ENCODE data around the gene NPR2. TPM values are rescaled to one million over a fixed set of nuclear protein-coding genes. Genes with fewer than 3 reads are reported as not detected.

Gene NPR2
- total and polyA plus RNA-seq, 3 experiments from 2014 or later = 0.26 to 8.6 (median 5.2) TPM

DNA sequence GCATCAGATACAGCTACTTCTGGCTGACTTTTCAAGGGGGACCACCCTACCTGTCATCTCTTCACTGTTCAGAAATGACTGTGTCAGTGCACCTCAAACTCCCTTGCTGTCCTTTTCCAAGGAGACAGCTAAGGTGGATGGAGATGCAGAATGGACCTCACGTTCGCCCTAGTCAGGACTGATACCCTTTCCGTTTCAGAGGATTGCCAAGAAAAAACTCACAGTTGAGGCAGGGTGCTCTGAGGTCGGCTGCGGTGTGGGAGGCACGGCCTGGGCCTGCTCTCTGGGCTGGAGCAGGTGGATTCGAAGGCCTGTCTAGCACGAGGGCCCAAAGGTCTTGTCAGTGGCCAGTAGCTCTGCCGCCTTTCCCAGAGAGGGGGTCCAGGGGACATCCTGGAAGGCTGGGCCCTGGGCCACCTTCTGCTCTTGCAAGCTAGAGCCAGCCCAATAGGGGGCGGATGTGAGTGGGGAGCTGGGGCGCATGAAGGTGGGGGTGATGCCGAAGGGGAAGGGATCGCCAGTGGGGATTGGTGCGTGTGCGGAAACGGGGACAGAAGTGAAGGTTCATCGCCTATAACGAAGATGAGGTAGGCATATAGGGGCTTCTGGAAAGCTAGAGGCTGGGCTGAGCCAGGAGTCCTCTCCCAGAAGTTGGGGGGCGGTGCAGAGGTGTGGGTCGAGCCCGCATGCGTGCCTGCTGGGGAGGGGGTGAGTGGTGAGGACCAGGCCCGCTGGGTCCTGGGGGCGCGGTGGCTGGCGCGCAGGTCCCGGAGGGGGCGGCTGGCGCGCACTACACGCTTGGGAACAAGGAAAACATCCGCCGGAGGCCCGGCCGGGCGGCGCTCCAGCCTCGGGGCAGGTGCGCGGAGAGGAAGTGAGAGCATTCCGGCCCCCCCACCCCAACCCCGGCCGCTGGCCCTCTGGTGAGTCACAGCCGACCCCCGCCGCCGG is 34.8 kb upstream of the NPR2 start:
- H3K36me3 ChIP-seq (ENCODE audit: insufficient read depth, low read length) = peaks cover 25% of the 10 kb centered on the region
- H3K9me3 ChIP-seq (ENCODE audit: low read length) = no peaks in the 10 kb centered on the region
- no peaks in the 10 kb centered on the region for H3K27me3 ChIP-seq (ENCODE audit: insufficient read depth, low read length, poor library complexity, severe bottlenecking)
- Mint-ChIP-seq H3K9me3 (no peaks in the 10 kb centered on the region), H3K4me1 (peaks cover 43 to 63% (median 51%) of the 10 kb centered on the region in 3 donors), H3K4me3 (peak overlapping the region; percentile 92 to 100 (median 96)), H3K36me3 (peaks cover 5 to 39% (median 11%) of the 10 kb centered on the region in 3 donors), H3K27me3 (no peaks in the 10 kb centered on the region), H3K27ac (peak overlapping the region; percentile 92 to 99 (median 96))
- peaks cover 25% of the 10 kb centered on the region for H3K4me1 ChIP-seq (ENCODE audit: insufficient read depth, low read length)
- H3K4me3 ChIP-seq (ENCODE audit: low read length) = peak overlapping the region; percentile 92
- POLR2A ChIA-PET = interaction anchor here (1.0 to 1.3 kb wide), 3 partner anchors 9 to 58 kb away, joined by 3 to 4 read pairs (median 4); partner anchors contain the start of genes CREB3, HINT2 and TLN1
- DNase-seq = peak; percentile 65 to 86 (median 67)
- H3K27ac ChIP-seq (ENCODE audit: low read depth, low read length) = peak overlapping the region; percentile 76
- CTCF ChIA-PET = interaction anchor here (0.7 to 4.6 kb wide), 34 partner anchors 10 to 157 kb away, joined by 3 to 28 read pairs (median 4); partner anchors contain the start of genes CCDC107, CREB3, RMRP and SPAG8

GRCh38 chr9:35757226-35757891 is 34.0 kb upstream of the NPR2 start:
- H3K27ac Mint-ChIP-seq = peak overlapping the region; percentile 90 to 99 (median 95)
- POLR2A ChIA-PET = interaction anchor here (1.0 to 1.3 kb wide), 3 partner anchors 9 to 57 kb away, joined by 3 to 4 read pairs (median 4); partner anchors contain the start of genes CREB3, HINT2 and TLN1

DNA sequence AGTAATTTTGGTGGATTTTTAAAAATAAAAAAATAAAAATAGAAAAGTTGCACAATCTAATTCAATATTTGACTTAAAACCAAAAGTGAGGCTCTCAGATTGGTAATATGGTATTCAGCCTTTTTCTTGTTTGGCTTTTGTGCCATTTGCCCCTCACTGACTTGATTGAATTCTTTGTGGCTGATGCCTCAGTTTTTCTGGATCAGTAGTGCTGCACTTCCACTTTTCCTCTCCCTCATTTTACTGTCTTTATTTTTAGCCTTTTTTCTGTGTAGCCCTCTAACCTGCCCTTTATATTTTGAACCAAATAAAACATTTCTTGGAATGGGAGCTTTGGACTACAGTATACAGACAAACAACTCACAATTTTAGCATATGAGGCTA is 33.5 kb upstream of the NPR2 start:
- peak overlapping the region; percentile 23 to 97 (median 69) for H3K27ac Mint-ChIP-seq
- H3K9me3 Mint-ChIP-seq = no peaks in the 10 kb centered on the region
- H3K27me3 ChIP-seq (ENCODE audit: insufficient read depth, low read length, poor library complexity, severe bottlenecking) = no peaks in the 10 kb centered on the region
- ChIA-PET CTCF (interaction anchor here (2.3 to 4.6 kb wide), 2 partner anchors 17 to 61 kb away, joined by 9 to 22 read pairs; no protein-coding TSS in a partner anchor), POLR2A (interaction anchor here (0.7 kb wide), 1 partner anchor 25 kb away, joined by 3 read pairs; the partner anchor contains the start of gene CREB3)
- H3K36me3 ChIP-seq (ENCODE audit: insufficient read depth, low read length) = peaks cover 11% of the 10 kb centered on the region
- H3K36me3 Mint-ChIP-seq = peaks cover 4 to 26% (median 5%) of the 10 kb centered on the region in 3 donors
- peak overlapping the region; percentile 92 to 100 (median 96) for H3K4me3 Mint-ChIP-seq
- H3K4me1 ChIP-seq (ENCODE audit: insufficient read depth, low read length) = peaks cover 25% of the 10 kb centered on the region
- no peak for DNase-seq
- peak overlapping the region; percentile 92 for H3K4me3 ChIP-seq (ENCODE audit: low read length)
- H3K27me3 Mint-ChIP-seq = no peaks in the 10 kb centered on the region
- H3K4me1 Mint-ChIP-seq = peaks cover 45 to 63% (median 51%) of the 10 kb centered on the region in 3 donors
- no peaks in the 10 kb centered on the region for H3K9me3 ChIP-seq (ENCODE audit: low read length)
- H3K27ac ChIP-seq (ENCODE audit: low read depth, low read length) = peak overlapping the region; percentile 76

More at GRCh38 chr9:35757226-35757891, 34.0 kb upstream of the NPR2 start:
- Mint-ChIP-seq H3K4me3 (peak overlapping the region; percentile 92 to 100 (median 96)), H3K27me3 (no peaks in the 10 kb centered on the region), H3K4me1 (peaks cover 45 to 65% (median 51%) of the 10 kb centered on the region in 3 donors), H3K36me3 (peaks cover 5 to 31% (median 8%) of the 10 kb centered on the region in 3 donors), H3K9me3 (no peaks in the 10 kb centered on the region)
- Histone ChIP-seq H3K9me3 (ENCODE audit: low read length) (no peaks in the 10 kb centered on the region), H3K27ac (ENCODE audit: low read depth, low read length) (peak overlapping the region; percentile 76), H3K4me3 (ENCODE audit: low read length) (peak overlapping the region; percentile 92), H3K36me3 (ENCODE audit: insufficient read depth, low read length) (peaks cover 17% of the 10 kb centered on the region), H3K4me1 (ENCODE audit: insufficient read depth, low read length) (peaks cover 25% of the 10 kb centered on the region), H3K27me3 (ENCODE audit: insufficient read depth, low read length, poor library complexity, severe bottlenecking) (no peaks in the 10 kb centered on the region)
- no peak for DNase-seq
- CTCF ChIA-PET = interaction anchor here (0.7 to 4.6 kb wide), 25 partner anchors 11 to 158 kb away, joined by 3 to 28 read pairs (median 4); partner anchors contain the start of genes CCDC107, CREB3, RMRP and TLN1

GRCh38 chr9:35758475-35759050 is 32.8 kb upstream of the NPR2 start:
- peaks cover 0 to 22% (median 1%) of the 10 kb centered on the region in 3 donors for H3K36me3 Mint-ChIP-seq
- H3K36me3 ChIP-seq (ENCODE audit: insufficient read depth, low read length) = peaks cover 5% of the 10 kb centered on the region
- H3K27me3 Mint-ChIP-seq = no peaks in the 10 kb centered on the region
- H3K9me3 Mint-ChIP-seq = no peaks in the 10 kb centered on the region
- no peak overlapping the region for H3K4me3 ChIP-seq (ENCODE audit: low read length)
- peak overlapping the region in 6 of 8 donors; percentile 23 to 80 (median 69) for H3K27ac Mint-ChIP-seq
- H3K4me1 Mint-ChIP-seq = peaks cover 48 to 66% (median 51%) of the 10 kb centered on the region in 3 donors
- H3K9me3 ChIP-seq (ENCODE audit: low read length) = no peaks in the 10 kb centered on the region
- H3K27ac ChIP-seq (ENCODE audit: low read depth, low read length) = no peak overlapping the region
- peaks cover 25% of the 10 kb centered on the region for H3K4me1 ChIP-seq (ENCODE audit: insufficient read depth, low read length)
- no peak for DNase-seq
- no peaks in the 10 kb centered on the region for H3K27me3 ChIP-seq (ENCODE audit: insufficient read depth, low read length, poor library complexity, severe bottlenecking)
- peak overlapping the region; percentile 24 to 100 (median 96) for H3K4me3 Mint-ChIP-seq
- POLR2A ChIA-PET = interaction anchor here (0.7 kb wide), 1 partner anchor 26 kb away, joined by 3 read pairs; the partner anchor contains the start of gene CREB3
- CTCF ChIA-PET = interaction anchor here (4.6 kb wide), 1 partner anchor 61 kb away, joined by 22 read pairs; no protein-coding TSS in a partner anchor

GRCh38 chr9:35759795-35760194 is 31.6 kb upstream of the NPR2 start:
- no peaks in the 10 kb centered on the region for H3K9me3 ChIP-seq (ENCODE audit: low read length)
- Mint-ChIP-seq H3K36me3 (peaks cover 0 to 15% (median 0%) of the 10 kb centered on the region in 3 donors), H3K4me3 (peak overlapping the region in 3 of 7 donors; percentile 3 to 51 (median 8)), H3K9me3 (no peaks in the 10 kb centered on the region), H3K27ac (peak overlapping the region in 2 of 8 donors; percentile 47 to 63), H3K27me3 (no peaks in the 10 kb centered on the region), H3K4me1 (peaks cover 48 to 70% (median 51%) of the 10 kb centered on the region in 3 donors)
- H3K36me3 ChIP-seq (ENCODE audit: insufficient read depth, low read length) = no peaks in the 10 kb centered on the region
- H3K27me3 ChIP-seq (ENCODE audit: insufficient read depth, low read length, poor library complexity, severe bottlenecking) = no peaks in the 10 kb centered on the region
- CTCF ChIA-PET = interaction anchor here (1.1 kb wide), 1 partner anchor 10 kb away, joined by 3 read pairs; no protein-coding TSS in a partner anchor
- H3K4me1 ChIP-seq (ENCODE audit: insufficient read depth, low read length) = peaks cover 25% of the 10 kb centered on the region
- POLR2A ChIA-PET = interaction anchor here (0.6 kb wide), 1 partner anchor 103 kb away, joined by 4 read pairs; no protein-coding TSS in a partner anchor
- DNase-seq = no peak
- no peak overlapping the region for H3K27ac ChIP-seq (ENCODE audit: low read depth, low read length)
- H3K4me3 ChIP-seq (ENCODE audit: low read length) = no peak overlapping the region

DNA sequence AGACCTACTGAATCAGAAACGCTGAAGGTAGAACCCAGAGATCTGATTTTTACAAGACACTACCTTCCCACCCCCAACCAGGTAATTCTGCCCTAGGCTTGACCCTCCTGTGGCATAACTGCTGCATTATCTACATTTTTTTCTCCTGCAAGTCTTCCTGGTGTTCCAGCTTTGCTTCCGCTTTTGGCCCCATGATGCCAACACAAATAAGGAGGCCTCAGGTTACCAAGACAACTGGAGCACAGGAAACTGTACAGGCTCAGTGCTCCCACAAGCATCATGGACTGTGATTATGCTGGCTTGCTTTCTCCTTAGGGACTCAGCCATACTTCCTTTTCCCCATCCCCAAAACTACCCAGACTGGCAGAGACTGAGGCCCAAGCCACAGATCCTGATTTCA is 30.7 kb upstream of the NPR2 start:
- peaks cover 48 to 65% (median 49%) of the 10 kb centered on the region in 3 donors for H3K4me1 Mint-ChIP-seq
- no peaks in the 10 kb centered on the region for H3K36me3 ChIP-seq (ENCODE audit: insufficient read depth, low read length)
- no peaks in the 10 kb centered on the region for H3K9me3 Mint-ChIP-seq
- CTCF ChIA-PET = interaction anchor here (0.8 to 1.6 kb wide), 4 partner anchors 11 to 64 kb away, joined by 3 to 5 read pairs (median 3); no protein-coding TSS in a partner anchor
- no peak overlapping the region for H3K27ac ChIP-seq (ENCODE audit: low read depth, low read length)
- no peak overlapping the region for H3K4me3 Mint-ChIP-seq
- POLR2A ChIA-PET = no interaction called here
- no peaks in the 10 kb centered on the region for H3K27me3 Mint-ChIP-seq
- no peaks in the 10 kb centered on the region for H3K9me3 ChIP-seq (ENCODE audit: low read length)
- no peak for DNase-seq
- H3K4me3 ChIP-seq (ENCODE audit: low read length) = no peak overlapping the region
- peaks cover 0 to 13% (median 0%) of the 10 kb centered on the region in 3 donors for H3K36me3 Mint-ChIP-seq
- no peaks in the 10 kb centered on the region for H3K27me3 ChIP-seq (ENCODE audit: insufficient read depth, low read length, poor library complexity, severe bottlenecking)
- peak overlapping the region in 2 of 8 donors; percentile 21 to 43 for H3K27ac Mint-ChIP-seq
- peaks cover 25% of the 10 kb centered on the region for H3K4me1 ChIP-seq (ENCODE audit: insufficient read depth, low read length)

GRCh38 chr9:35763181-35763580 is 28.2 kb upstream of the NPR2 start:
- no peak for DNase-seq

More at GRCh38 chr9:35763181-35763580, 28.2 kb upstream of the NPR2 start:
- Mint-ChIP-seq H3K9me3 (no peaks in the 10 kb centered on the region), H3K36me3 (peaks cover 0 to 6% (median 0%) of the 10 kb centered on the region in 3 donors), H3K4me1 (peaks cover 34 to 52% (median 39%) of the 10 kb centered on the region in 3 donors), H3K4me3 (no peak overlapping the region), H3K27me3 (no peaks in the 10 kb centered on the region), H3K27ac (no peak overlapping the region)
- H3K36me3 ChIP-seq (ENCODE audit: insufficient read depth, low read length) = no peaks in the 10 kb centered on the region
- H3K27me3 ChIP-seq (ENCODE audit: insufficient read depth, low read length, poor library complexity, severe bottlenecking) = no peaks in the 10 kb centered on the region
- CTCF ChIA-PET = interaction anchor here (0.7 to 1.3 kb wide), 3 partner anchors 9 to 67 kb away, joined by 3 read pairs; partner anchors contain the start of gene MSMP
- H3K4me1 ChIP-seq (ENCODE audit: insufficient read depth, low read length) = peaks cover 7% of the 10 kb centered on the region
- no peak overlapping the region for H3K27ac ChIP-seq (ENCODE audit: low read depth, low read length)
- no peaks in the 10 kb centered on the region for H3K9me3 ChIP-seq (ENCODE audit: low read length)
- POLR2A ChIA-PET = interaction anchor here (0.6 kb wide), 1 partner anchor 69 kb away, joined by 3 read pairs; no protein-coding TSS in a partner anchor
- H3K4me3 ChIP-seq (ENCODE audit: low read length) = no peak overlapping the region
